ENCODE measurements around the gene SUPT4H1.

SUPT4H1 gene

GRCh38 chr17:58302919-58303585, 48.9 kb downstream of the SUPT4H1 start:
- DNase-seq: no peak

GRCh38 chr17:58302171-58302918, 49.7 kb downstream of the SUPT4H1 start:
- no peak for DNase-seq

- DNase-seq: no peak
Observed at GRCh38 chr17:58301504-58302150, 50.4 kb downstream of the SUPT4H1 start.

GRCh38 chr17:58300336-58300735, 51.7 kb downstream of the SUPT4H1 start:
- no peak for DNase-seq
